Renal pelvis (tissue), 4 donors: ENCODE measurements around the gene GPRIN1. TPM values are rescaled to one million over a fixed set of nuclear protein-coding genes. Genes with fewer than 3 reads are reported as not detected.
A peak's percentile ranks its signal among the peaks of the same experiment; 100 is the strongest.

Experiments
- DNase-seq: peaks from one replicate; pipeline ENCODE4 v3.0.0-alpha.2; 2013
- polyA plus RNA-seq, 3 donors: library from polyadenylated mRNA; unstranded; fragments of 120-200 nt; gene quantifications; one replicate each; pipeline ENCODE4 v1.2.1, GENCODE V29; 2013; ENCODE audit not compliant: insufficient read length in 3 of 3

GPRIN1 gene
- polyA plus RNA-seq, 3 donors: 1.9 to 2.3 (median 2.3) TPM

DNA sequence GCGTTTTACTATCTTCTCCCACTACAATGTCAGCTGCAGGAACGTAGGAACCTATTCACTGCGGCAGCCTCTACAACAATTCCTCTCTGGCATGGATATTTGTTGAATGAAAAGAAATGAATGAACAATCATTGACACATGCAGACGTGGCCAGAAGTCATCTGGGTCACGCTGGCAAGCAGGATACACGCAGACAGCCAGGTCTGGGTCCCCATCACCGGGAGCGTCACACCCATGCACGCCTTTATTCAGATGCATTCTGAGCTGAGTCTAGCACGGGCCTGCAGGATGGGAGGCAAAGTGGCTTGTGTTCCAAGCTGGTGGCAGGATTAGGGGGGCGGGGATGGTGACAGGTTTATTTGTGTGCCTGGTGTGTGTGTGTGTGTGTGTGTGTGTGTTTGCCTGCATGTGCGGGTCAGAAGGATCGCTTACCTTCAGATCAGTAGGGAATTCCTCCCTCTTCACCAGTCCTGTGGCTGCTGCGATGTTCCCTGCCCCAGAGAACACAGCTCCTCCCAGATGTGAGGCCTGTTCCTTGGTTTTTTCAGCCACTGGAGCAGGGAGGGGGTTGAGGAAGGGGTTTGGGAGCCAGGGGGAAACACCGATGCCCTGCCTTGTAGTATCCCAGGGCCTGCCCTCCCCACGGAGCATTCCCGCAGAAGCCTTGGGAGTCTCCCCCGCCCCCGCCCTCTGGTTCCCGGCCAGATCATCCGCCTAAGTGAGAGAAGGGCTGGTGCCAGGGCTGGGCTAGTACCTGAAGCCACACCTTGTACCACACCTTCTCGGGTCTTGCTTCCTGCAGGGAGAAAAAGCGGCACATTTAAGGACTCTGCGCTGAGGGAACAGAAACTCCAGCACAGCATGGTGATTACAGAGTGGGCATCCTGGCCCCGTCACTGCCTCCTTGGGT is 16.3 kb upstream of the GPRIN1 start:
- DNase-seq: no peak

DNA sequence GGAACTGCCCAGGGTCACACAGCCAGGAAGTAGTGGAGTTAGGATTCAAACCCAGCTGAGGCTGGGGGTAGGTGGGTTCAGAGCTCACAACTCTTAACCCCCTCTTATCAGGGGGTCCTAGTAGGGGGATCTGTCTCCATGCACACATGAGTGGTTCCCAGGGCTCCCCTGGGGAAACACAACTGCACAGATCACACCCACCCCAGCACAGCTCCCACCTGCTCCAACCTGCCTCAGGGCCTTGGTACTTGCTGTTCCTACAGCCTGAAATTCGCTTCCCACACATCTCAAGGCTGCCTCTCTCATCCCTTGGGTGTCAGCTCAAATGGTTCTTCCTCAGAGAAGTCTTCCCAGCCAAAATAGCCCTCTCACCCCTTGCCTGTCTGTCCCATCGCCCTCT is 15.6 kb upstream of the GPRIN1 start:
- DNase-seq: no peak

DNA sequence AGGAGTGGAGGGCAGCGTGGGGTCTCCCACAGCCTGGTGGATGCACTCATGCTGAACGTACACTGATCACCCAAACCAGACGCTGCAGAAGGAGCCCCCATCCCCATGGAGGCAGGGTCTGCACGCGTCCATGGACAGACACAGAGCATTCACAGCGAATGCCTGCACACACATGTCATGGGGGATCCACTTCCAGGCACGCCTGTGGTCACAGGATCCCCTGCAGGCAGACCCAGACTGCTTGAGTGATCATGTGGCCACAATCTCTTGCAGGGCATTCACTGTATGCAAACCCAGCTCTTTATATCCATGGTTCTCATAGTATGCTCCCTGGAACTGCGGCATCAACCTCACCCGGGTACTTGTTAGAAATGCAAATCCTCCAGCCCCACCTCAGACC is 15.0 kb upstream of the GPRIN1 start:
- no peak for DNase-seq

DNA sequence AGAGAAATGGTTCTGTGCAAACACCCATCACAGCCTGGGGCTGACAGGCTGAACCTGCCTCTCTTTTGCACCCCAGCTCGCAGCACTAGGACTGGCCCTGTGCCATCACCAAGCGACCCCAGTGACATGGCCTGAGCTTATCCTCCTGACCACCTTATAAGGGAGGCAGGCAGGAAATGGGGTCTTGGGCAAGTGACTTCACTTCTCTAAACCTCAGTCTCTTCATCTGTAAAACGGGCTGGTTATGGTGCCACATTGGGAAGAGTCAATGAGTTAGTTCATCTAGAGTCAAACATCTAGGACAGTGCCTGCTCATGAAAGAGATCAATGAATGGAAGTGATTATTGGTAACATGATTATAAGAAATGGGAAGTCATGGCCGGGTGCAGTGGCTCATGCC is 14.2 kb upstream of the GPRIN1 start:
- DNase-seq: no peak

DNA sequence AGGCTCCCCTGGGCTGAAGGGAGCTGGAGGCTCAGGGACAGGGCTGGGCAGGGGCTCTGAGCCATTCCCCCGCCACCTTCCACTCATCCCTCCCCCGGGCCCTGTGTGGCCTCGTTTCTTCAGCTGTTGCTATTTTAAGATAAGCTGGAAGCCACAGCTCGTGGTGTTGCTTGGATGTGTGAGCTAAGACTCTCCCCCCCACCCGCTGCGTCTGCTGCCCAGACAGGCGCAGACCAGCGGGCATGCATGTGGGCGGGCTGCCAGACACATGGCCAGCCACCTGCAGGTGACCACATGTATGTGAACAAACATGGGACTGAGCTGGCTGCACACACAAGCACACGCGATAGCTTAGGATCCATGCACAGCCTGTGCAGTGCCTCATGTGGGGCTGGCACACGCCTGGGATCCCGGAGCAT is 11.7 kb upstream of the GPRIN1 start:
- no peak for DNase-seq

DNA sequence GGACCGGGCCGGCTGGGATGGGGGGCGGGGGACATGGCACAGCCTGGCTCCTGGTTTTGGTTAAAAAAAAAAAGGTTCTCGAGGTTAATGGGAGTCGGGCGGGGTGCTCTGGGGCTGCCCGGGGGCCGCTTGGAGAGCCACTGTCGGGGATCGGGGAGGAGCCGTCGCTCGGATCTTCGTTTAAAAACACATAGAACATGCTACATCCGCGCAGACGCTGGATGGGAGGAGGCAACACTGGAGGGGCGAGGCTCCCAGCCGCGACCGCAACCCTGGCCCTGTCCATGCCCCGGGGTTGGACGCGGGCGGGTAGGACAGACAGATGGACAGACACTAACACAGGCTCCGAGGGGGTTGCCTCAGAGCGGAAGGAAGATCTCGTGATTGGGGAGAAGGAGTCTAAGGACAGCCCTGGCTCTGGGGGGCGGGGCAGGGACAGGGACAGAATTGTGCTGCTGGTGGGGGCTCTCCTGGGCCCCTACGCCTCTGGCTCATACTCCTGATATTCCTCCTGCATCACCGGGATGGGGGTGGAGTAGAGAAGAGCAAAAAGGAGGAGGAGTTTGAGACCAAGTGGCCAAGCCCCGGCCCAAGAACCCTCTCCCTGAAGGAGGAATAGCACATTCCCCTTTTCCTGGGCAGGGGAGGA is 10.5 kb upstream of the GPRIN1 start:
- DNase-seq: no peak

DNA sequence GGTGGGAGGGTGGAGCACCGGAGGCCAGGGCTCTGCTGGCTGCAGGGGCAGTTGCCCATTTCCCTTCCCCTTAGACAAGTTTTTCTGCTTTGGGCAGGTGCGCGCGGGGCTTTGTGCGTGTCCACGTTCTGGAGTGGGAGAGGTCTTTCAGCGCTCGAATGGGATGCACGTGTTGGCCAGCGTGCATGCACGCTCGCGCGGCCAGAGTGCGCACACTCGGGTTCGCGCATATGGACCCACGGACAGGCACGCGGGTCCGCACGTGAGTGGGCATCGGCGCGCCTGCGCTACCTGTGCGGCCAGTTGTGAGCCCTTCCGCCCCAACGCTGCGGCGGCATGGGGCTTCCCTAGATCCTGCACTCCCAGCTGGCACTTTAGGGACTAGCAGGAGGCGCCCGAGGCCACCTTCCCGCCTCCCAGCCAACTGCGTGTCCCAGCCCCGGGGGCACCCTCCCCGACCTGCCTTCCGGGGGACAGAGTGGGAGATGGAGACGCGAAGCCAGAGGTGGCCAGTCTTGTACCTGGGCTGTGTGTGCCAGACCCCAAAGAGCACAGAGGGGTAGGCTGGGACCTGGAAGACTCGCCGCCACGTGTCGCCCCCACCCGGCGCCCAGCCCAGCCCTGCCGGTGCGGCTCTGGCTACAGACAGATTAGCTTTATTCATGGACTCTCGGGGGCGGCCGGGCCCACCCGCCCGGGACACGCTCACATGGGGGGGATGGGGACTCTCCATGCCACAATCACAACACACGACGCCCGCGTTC is 9.8 kb upstream of the GPRIN1 start:
- DNase-seq: no peak

DNA sequence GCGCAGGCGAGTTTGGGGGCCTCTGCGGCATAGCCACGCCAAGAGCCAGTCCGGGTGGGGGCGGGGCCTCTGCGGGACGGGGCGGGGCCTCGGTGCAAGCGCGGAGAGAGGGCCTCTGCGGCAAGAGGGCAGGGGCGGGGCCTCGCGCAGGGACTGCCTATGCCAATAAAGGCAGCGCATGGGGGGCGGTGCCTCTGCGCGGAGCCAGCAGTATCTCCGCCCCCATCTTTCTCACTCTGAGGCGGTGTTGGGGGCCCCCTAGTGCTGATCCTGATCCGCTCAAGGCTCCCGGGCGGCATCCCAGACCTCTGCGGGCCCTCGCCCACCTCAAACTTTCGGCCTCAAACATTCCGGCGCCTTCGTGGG is 9.2 kb upstream of the GPRIN1 start:
- peak; percentile 68 for DNase-seq

DNA sequence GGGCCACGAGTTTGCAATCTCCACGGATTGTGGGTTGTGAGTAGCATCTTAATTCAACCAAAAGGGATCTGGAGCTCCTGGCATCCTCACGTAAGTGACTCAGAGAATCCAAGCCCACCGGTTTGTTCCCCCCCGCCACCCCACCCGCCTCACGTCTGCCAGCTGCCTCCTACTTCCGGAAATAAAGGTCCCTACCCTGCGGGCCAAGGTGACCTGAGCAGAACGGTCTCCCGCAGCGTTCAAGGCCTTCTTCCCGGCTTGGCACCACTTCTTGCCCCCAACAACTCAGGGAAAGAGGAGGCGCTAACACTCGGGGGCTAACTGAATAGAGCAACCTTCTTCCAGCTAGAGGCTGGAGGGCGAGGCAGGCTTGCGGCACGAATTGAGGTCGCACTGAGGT is 8.8 kb upstream of the GPRIN1 start:
- no peak for DNase-seq

DNA sequence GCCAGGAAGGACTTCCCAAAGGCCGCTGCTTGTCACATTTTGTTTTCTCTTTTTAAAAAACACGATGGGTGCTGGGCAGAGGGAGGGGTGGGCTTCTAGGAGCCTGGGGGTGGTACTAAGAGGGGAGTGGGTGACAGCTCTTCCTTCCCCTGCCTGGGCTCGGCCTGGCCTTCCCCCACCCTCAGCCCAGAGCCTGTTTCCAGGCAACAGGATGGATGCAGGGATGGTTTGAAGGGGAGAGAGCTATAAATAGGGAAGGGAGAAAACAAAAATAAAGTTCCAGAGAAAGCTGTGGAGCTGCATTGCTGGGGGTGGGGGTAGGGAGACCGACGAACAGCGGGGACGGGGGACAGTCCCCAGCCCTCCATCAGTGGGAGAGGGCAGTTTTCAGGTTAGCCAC is 6.6 kb upstream of the GPRIN1 start:
- DNase-seq: no peak

DNA sequence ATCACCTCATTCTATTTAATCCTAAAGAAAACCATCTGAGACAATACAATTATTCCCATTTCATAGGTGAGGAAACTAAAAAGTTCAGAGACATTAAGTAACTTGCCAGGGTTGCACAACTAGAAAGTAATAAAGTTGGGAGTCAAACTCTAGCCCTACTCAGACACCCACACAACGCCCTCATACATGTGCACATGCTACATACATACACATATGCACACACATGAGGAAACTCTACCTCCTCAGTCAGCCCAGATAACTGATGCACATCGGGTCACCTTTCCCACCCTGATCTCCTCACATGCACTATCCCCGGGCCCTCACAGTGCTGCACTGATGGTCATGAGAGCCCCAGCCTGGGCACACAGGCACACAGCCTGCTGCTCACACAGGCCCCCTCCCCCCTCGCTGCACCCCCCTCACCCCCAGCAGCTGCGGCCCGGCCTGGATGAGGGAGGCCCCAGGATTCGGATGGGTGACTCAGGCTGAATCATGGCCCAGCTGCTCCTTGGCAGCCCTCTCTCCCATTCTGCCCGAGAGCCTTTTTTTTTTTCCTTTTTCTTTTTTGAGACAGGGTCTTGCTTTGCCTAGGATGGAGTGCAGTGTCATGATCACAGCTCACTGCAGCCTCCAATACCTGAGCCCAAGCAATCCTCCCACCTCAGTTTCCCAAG is 5.0 kb upstream of the GPRIN1 start:
- DNase-seq: no peak

DNA sequence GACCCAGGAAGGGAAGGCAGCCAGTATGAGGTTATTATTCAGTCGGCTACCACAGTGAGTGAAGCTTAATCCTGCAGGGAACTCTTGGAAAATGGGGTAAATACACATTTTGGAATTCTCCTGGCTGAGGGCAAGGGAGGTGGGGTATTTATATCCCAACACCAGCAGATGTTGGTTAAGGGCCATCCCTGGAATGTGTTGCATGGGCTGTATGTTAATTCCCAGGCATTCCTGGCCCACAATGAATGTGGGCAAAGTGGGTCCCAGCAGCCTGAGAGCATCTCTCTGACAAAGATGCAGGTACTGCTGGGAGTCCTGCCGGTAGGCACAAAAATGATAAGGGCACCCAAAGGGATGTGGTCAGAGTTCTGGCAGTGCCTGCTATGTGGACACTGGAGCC is 2.9 kb upstream of the GPRIN1 start:
- DNase-seq: no peak

DNA sequence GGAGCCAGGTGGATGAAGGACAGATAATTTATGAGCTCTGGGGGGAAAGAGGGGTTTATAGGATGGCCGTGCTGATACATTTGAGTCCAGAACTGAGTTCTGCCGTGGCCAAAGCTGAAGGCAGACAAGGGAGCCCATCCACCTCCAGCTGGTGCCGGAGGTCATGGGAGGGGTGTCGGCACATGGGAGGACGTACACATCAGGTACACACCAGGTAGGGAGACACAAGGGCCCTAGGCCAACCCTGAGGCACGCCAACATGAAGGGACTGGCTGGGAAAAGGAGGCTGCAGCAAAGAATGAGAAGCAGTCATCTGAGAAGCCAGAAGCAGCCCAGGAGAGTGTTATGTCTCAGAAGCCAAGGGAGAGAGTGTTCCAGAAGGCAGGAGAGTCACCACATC is 2.1 kb upstream of the GPRIN1 start:
- no peak for DNase-seq

DNA sequence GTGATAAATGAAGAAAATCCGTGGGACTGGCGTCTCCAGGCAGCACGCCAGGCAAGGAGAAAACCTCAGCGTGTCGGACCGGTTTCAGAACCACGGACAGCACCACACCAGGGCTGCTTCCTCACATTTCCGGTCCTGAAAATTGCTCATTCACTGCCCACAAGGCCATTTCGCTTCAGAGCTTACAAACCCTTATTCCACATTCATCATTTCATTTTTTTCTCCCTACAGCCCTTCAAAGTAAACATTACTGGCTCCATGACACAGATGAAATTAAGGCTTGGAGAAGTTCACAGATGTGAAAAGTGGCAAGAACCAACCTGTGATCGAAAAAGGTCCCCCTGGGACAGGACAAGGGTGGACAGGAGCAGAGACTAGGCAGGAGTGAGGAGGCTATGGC is 1.5 kb upstream of the GPRIN1 start:
- peak; percentile 85 for DNase-seq

DNA sequence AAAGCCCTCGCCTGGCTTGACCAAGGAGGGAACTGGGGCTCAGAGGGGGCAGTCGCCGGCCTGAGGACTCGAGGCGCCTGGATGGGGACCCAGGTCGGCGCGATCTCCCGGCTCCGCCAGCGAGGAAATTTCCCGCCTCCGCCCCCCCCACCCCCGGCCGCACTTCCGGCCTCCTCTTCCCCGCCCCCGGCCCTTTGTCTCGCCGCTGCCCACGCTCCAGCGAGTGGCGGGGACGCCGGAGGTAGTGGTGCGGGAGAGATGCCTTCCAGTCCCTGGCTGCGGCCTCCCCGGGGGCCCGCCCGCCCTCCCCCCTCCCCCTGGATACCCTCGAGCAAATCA is 448 bp upstream of the GPRIN1 start:
- no peak for DNase-seq

DNA sequence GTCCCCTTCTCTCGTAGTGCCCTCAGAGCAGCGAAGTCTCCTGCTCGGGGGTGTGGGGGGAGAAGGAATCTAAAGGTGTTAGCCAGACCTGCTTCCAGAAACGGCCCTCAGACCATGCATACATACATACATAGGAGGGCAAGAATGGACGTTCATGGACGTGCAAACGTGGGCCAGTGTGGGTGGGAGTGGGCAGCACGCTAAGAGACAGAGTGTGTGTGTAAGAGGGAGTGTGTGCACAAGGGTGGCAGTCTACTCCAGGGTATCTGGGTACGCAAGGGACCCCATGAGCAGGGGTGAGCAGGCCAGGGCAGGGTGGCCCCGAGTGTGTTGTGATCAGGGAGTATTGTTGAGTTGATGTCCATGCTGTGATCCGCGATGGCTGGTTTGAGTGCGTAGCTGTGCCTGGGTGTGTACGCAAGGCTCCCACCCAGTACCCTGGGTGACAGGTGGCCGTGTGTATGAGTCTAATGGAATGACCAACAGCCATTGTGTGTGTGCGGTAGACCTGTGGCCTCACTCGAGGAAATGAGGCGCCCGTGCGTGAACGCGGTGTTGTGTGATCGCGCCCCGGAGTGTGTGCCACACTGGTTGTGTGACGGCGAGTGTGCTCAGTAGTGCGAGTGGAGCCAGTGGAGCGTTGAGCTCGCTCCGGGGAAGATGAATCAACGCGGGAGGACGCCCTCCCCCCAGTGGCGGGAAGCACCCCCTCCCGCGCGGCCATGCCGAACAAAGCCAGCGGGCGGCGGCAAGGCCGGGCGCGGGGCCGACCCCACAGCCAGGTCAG is 826 bp downstream of the GPRIN1 start:
- no peak for DNase-seq

DNA sequence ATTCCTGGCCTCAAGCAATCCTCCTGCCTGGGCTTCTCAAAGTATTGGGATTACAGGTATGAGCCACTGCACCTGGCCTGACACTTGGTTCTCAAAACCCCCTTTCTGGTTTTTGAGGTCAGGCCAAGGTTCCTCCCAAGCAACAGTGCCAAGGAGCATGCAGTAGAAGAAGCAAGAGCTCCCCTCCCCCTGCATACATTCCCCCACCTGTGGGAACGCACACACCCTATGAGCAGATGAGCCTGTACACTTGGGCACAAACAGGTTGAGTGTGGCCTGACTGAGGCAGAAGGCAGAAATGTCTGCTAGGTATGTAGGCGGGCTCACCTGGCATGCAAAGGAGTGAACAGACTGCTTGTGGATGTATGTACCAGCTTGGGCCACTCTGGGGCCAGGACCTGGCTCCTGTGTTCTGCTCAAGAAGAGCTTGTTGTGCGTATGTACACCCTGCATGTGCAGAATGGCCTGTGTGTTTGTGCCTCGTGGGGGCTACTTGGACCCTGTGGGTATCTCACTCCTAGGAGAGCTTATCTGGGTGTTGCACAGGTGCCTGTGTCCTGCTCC is 1.7 kb downstream of the GPRIN1 start:
- DNase-seq: no peak

DNA sequence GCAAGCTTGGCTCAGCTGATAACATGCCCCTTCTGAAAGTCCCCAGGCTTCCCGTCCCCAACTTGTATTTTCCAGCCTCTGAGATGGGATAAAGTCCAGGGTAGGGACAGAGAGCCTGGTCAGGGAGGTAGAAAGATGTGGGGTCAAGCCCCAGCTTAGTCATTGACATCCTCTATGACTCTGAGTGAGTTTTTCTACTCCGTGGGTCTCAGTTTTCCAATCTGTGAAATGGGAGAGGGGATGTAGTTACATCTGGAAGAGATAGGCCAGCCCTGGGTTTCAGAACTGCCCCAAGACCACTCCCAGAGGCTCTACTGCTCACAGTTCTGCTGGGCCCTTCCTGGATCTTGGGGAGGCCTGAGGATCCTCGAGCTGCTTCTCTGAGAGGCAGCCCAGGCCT is 3.1 kb downstream of the GPRIN1 start:
- DNase-seq: no peak

DNA sequence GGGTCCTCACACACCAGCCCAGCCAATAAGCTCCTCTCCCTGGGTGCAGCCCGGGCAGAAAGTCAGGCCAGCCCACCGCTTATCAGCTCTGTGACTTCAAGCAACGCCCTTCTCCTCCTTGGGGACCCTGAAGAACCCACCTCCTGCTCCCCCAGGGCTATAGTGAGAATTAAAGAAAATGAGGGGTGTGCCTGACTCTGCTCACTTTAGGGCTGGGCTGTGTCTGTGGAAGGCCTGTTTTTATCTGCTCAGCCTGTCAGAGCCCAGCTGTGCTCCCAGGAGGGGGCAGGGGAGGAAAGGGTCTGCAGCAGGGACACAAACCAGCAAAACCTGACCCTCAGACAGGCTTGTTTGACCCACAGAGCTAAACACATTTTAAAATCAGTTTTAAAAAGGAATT is 3.9 kb downstream of the GPRIN1 start:
- DNase-seq: no peak

DNA sequence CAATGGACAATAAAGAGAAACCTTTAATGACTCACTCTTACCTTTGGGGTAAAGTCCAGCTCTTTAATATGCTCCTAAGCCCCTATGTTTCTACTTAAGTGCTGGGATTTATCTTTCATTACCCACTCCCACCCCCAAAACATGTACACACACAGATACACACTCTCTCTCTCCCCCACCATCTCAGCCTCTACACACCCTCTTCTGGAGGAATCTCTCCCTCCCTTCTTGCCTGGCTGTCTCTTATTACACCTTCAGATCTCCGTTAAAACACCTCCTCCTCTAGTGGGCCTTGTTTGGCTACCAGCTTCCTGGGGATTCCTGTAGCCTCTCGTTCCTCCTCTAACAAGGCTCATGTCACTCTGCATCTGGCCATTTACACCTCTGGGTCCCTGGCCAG is 6.9 kb downstream of the GPRIN1 start:
- DNase-seq: no peak

DNA sequence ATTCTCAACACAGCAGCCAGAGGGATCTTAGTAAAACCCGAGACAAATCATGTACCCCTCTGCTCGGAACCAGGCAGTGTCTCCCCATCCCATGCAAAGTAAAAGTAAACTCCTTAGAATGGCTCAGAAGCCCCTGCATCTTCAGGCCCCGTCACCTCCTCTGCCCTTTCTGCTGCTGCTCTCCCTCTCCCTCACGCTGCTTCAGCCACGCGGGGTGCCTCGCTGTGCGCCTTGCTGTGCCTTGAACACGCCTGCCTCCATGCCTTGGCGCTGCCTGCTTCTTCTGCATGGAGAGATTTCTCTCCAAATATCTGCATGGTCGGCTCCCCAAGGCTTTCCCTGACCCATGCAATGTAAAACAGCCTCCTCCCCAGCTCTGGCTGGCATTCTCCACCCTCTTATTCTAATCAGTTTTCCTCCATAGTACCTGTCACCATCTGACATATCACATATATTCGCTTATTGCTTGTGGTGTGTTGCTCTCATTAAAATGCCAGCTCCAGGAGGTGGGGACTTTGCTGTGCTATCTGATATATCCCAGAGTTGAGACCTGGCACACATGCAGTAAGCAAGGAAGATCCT is 8.0 kb downstream of the GPRIN1 start:
- no peak for DNase-seq
